ENCODE results near the gene SFT2D2.

The SFT2D2 gene

DNA sequence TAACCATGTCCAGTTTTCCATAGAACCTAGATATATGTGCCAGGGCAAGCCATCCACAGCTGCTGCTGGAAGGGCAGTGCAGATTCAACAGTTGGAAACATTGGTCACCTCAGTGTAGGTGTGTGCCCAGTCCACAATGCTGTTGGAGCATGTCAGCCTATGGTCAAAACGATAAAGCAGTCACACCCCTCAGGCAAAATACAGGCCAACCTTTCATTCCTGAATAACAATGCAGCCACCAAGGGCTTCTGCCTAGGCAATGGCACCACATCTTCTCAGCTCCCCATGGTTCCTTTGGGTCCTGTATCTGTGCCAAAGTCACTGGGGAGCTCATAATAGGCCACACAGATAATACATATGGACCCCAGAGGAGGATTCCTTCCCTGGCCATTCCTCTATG, 39.8 kb downstream of the SFT2D2 start:
- TF ChIP-seq, protein P1, sequence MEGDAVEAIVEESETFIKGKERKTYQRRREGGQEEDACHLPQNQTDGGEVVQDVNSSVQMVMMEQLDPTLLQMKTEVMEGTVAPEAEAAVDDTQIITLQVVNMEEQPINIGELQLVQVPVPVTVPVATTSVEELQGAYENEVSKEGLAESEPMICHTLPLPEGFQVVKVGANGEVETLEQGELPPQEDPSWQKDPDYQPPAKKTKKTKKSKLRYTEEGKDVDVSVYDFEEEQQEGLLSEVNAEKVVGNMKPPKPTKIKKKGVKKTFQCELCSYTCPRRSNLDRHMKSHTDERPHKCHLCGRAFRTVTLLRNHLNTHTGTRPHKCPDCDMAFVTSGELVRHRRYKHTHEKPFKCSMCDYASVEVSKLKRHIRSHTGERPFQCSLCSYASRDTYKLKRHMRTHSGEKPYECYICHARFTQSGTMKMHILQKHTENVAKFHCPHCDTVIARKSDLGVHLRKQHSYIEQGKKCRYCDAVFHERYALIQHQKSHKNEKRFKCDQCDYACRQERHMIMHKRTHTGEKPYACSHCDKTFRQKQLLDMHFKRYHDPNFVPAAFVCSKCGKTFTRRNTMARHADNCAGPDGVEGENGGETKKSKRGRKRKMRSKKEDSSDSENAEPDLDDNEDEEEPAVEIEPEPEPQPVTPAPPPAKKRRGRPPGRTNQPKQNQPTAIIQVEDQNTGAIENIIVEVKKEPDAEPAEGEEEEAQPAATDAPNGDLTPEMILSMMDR (IDR thresholded peaks at IDR 0.05; ENCODE audit: borderline replicate concordance, insufficient read depth, low read depth, low read length), result no peak

GRCh38 chr1:168266644-168267186, 40.9 kb downstream of the SFT2D2 start:
- H3K4me3 ChIP-seq (ENCODE audit: low read depth, low read length), result no peak overlapping the region
- TF ChIP-seq, protein P1 (IDR thresholded peaks at IDR 0.05; ENCODE audit: borderline replicate concordance, insufficient read depth, low read depth, low read length), result no peak

More for the DNA sequence above, 39.8 kb downstream of the SFT2D2 start:
- no peak overlapping the region for H3K4me3 ChIP-seq (ENCODE audit: low read depth, low read length)

DNA sequence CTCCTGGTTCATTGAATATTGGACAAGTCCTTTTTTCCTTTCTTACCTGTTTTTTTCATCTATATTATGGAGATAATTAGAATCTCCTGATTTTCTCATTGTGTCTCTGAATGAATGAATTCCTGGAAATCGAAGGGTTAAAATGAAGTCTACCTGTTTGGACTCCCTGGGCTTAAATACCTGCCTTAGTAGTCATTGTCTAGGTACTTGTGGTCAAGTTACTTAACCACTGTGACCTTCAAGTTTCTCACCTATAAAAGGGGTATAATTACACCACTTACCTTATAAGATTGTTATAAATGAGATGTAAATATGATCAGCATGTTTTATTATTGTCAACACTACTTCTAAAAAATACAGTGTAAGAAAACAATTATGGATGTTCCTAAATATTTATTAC, 45.8 kb downstream of the SFT2D2 start:
- TF ChIP-seq, protein P1 (IDR thresholded peaks at IDR 0.05; ENCODE audit: borderline replicate concordance, insufficient read depth, low read depth, low read length), result no peak

DNA sequence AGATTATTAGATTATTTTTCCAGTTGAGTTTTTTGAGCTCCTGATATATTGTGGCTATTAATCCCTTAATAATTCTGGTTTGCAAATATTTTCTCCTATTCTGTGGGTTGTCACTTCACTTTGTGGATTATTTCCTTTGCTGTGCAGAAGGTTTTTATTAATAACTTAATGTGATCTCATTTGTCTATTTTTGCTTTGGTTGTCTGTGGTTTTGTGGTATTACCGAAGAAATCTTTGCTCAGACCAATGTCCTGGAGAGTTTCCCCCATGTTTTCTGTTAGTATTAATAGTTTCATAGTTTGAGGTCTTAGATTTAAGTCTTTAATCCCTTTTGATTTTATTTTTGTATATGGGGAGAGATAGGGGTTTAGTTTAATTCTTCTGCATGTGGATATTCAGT, 47.8 kb downstream of the SFT2D2 start:
- H3K4me3 ChIP-seq (ENCODE audit: low read depth, low read length), result no peak overlapping the region
- TF ChIP-seq, protein P1 (IDR thresholded peaks at IDR 0.05; ENCODE audit: borderline replicate concordance, insufficient read depth, low read depth, low read length), result no peak

More for the DNA sequence above, 45.8 kb downstream of the SFT2D2 start:
- no peak overlapping the region for H3K4me3 ChIP-seq (ENCODE audit: low read depth, low read length)

DNA sequence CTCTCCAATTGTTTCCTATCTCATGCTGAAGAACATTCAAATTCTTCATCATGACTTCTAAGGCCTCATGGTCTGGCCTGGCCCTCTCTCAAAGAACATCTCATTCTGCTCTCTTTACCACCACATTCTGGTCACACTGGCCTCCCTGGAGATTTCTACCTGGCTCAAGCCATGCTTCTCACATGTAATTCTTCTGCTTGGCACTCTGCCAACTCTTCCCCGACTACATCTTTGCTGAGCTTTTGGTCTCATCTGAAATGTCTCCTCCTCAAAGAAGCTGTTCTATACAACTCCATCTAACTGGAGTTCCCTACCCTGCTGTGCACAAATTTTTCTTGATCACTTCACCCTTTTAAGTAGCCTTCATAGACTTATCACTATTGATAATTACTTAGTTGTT, 53.4 kb downstream of the SFT2D2 start:
- TF ChIP-seq, protein P1 (IDR thresholded peaks at IDR 0.05; ENCODE audit: borderline replicate concordance, insufficient read depth, low read depth, low read length), result no peak
- H3K4me3 ChIP-seq (ENCODE audit: low read depth, low read length), result no peak overlapping the region

DNA sequence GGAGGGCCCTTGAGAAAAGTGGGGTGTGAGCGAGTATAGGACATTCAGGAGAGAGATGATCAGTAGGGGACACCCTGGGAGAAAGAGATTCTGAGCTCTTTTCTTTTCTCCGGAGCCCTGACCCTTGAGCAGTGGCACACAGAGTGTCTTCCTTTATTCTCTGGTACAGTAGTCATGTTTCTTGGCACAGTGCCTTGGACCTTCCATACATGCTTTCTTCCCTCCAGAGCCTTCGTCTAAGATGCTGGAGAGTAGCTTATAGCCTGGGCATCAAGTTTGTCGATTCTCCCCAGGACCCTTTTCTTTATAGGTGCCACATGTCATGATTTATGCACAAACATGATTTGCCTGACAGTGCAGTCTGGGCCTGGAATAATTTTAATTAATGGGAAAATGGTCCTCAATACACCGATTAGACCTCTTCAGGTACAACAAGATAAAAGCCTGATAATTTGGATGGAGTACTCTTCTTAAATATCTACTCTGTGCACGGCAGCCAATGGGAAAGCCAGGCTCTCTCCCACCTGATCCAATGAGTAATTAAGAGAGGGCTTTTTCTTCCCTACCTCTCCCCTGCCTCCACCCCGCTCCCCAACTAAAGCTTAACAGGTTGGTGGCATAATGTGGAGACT, 54.6 kb downstream of the SFT2D2 start, which contains the start of gene TBX19:
TBX19 (plus strand) TSS at position 582 of the 632 bp plus-strand sequence. CDS start 214 bp downstream, outside the sequence.
- TF ChIP-seq, protein P1 (IDR thresholded peaks at IDR 0.05; ENCODE audit: borderline replicate concordance, insufficient read depth, low read depth, low read length), result no peak
- no peak within 1 kb of the TSS for H3K4me3 ChIP-seq (ENCODE audit: low read depth, low read length)
